NB4 (cell line): ENCODE results near the gene DBF4B.

Source experiments
- POLR2A ChIP-seq: IDR thresholded peaks from 2 replicates; pipeline ENCODE4 v1.6.1; 2011; ENCODE audit warnings: mild to moderate bottlenecking; ENCODE audit not compliant: insufficient read length; ENCODE audit errors: extremely low read depth
- TF ChIP-seq, protein P1 (sequence below): IDR thresholded peaks from one replicate; pipeline ENCODE4 v1.5.1; 2012; ENCODE audit warnings: low read depth, low read length

DNA sequence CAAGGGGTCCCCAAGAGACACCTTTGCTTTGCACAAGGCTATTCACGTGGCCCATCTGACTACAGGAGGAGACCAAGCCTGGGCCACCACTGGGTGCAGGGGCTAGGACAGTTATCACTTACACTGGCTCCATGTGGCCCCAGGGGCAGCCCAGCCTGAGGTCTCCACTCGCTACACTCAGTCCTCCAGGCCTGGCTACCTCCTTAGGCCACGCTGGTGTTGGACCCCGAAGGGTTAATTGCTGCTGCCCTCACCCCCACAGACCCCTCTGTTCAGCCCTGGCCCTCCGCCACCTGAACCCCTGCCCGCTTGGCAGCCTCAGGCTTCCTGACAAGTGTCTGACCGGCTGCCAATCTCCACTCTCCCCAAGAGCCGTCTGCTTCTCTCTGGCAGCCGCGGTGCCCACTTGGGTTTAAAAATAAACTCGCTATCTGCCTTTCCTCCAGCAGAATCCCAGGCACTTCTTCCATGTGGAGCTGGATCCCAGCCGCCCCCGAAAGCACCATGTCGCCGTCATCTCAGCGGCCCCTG lies 78.2 kb downstream of the DBF4B start:
- TF ChIP-seq, protein P1, sequence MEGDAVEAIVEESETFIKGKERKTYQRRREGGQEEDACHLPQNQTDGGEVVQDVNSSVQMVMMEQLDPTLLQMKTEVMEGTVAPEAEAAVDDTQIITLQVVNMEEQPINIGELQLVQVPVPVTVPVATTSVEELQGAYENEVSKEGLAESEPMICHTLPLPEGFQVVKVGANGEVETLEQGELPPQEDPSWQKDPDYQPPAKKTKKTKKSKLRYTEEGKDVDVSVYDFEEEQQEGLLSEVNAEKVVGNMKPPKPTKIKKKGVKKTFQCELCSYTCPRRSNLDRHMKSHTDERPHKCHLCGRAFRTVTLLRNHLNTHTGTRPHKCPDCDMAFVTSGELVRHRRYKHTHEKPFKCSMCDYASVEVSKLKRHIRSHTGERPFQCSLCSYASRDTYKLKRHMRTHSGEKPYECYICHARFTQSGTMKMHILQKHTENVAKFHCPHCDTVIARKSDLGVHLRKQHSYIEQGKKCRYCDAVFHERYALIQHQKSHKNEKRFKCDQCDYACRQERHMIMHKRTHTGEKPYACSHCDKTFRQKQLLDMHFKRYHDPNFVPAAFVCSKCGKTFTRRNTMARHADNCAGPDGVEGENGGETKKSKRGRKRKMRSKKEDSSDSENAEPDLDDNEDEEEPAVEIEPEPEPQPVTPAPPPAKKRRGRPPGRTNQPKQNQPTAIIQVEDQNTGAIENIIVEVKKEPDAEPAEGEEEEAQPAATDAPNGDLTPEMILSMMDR, result no peak
- TF ChIP-seq POLR2A, result no peak
